Body of pancreas (tissue), 4 donors: ENCODE data around the gene DNAH10. TPM values are rescaled to one million over a fixed set of nuclear protein-coding genes. Genes with fewer than 3 reads are reported as not detected.

Experiments used
- ATAC-seq: fragments of 150-250 bp; one replicate; pipeline ENCODE4 v1.9.1; 2016
- DNase-seq, 4 donors: peaks; one replicate each; pipeline ENCODE4 v3.0.0-alpha.2; 2019
- H3K27ac ChIP-seq, 4 donors: fragments of 200-600 bp; sonication (generic); 1 replicate in 3 of 4; 2 replicates in 1 of 4; pipeline versions ENCODE4 v1.5.1 to v1.6.1; 2016 to 2019; ENCODE audit warnings: mild to moderate bottlenecking in 1 of 4, mixed read lengths in 1 of 4, moderate library complexity in 1 of 4
- H3K27me3 ChIP-seq, 2 donors: fragments of 200-600 bp; sonication (generic); one replicate each; pipeline ENCODE4 v1.6.0; 2016; ENCODE audit warnings: mild to moderate bottlenecking in 1 of 2
- H3K36me3 ChIP-seq, 2 donors: fragments of 200-600 bp; sonication (generic); replicated peaks in 1 of 2; 2 replicates each; pipeline ENCODE4 v1.5.1; 2016; ENCODE audit warnings: low read depth in 2 of 2; ENCODE audit not compliant: insufficient read depth in 1 of 2
- H3K4me1 ChIP-seq: fragments of 200-600 bp; sonication (generic); one replicate; pipeline ENCODE4 v1.6.0; 2016
- H3K4me3 ChIP-seq, 2 donors: fragments of 200-600 bp; sonication (generic); 1 replicate in 1 of 2; 2 replicates in 1 of 2; pipeline ENCODE4 v1.5.1; 2016 to 2019
- H3K9me3 ChIP-seq, 3 donors: fragments of 200-600 bp; sonication (generic); 1 replicate in 2 of 3; 2 replicates in 1 of 3; pipeline ENCODE4 v1.5.1; 2016
- POLR2A ChIP-seq, 3 donors: fragments of 450-650 bp; IDR thresholded peaks; one replicate each; pipeline ENCODE4 v1.6.1; 2016; ENCODE audit warnings: antibody characterized with exemption in 3 of 3, mild to moderate bottlenecking in 2 of 3
- WGBS, 2 donors: methylation state at CpG; one replicate each; pipeline ENCODE4 v1.1.5; 2017; 5-methylcytosine and 5-hydroxymethylcytosine counted together
- intact Hi-C: fragments of 100-400 bp; cut with DNase I; formaldehyde crosslinking; loops from one replicate; pipeline ENCODE4 v1.15.1; 2023
- total RNA-seq, 2 donors: library from RNA; depleted of rRNA; stranded (reverse); fragments of >200 nt; gene quantifications; one replicate each; pipeline ENCODE4 v1.1.0, GENCODE V29; 2016
- TF ChIP-seq, protein P1 (sequence below), 7 experiments: fragments of 450-650 bp in 4 of 7; fragments of 200-600 bp in 3 of 7; sonication (generic) in 3 of 7; IDR thresholded peaks; one replicate each; pipeline ENCODE4 v1.5.1; 2016 to 2019; ENCODE audit warnings: antibody characterized with exemption in 7 of 7

Gene DNAH10
- total RNA-seq, 2 donors from 2014 or later: 0.26 TPM; not detected in 1

DNA sequence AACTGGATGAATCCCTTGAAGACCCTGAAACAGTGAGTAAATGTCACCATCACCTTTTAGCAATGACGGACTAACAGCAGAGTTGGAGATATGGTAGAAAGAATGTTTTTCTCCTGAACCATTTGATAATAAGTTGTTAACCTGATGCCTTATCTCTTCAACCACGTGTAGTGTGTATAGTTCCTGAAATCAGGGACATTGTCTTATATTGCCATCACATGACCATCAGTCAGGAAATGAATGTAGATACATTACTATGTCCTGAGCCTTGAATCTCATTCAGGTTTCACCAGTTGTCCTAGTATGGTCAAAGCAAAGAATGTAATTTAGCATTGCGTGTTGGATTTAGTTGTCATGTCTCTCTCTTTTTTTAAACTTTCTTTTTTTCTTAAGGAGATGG lies 34.2 kb upstream of the DNAH10 start:
- 69 to 75% methylated on average over 3 of the region's 3 CpGs for WGBS, 2 donors
- TF ChIP-seq, protein P1, sequence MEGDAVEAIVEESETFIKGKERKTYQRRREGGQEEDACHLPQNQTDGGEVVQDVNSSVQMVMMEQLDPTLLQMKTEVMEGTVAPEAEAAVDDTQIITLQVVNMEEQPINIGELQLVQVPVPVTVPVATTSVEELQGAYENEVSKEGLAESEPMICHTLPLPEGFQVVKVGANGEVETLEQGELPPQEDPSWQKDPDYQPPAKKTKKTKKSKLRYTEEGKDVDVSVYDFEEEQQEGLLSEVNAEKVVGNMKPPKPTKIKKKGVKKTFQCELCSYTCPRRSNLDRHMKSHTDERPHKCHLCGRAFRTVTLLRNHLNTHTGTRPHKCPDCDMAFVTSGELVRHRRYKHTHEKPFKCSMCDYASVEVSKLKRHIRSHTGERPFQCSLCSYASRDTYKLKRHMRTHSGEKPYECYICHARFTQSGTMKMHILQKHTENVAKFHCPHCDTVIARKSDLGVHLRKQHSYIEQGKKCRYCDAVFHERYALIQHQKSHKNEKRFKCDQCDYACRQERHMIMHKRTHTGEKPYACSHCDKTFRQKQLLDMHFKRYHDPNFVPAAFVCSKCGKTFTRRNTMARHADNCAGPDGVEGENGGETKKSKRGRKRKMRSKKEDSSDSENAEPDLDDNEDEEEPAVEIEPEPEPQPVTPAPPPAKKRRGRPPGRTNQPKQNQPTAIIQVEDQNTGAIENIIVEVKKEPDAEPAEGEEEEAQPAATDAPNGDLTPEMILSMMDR (IDR thresholded peaks at IDR 0.05): no peak
- TF ChIP-seq POLR2A (IDR thresholded peaks at IDR 0.05): no peak
- peaks cover 0 to 10% of the 10 kb centered on the region in 2 donors for H3K36me3 ChIP-seq

DNA sequence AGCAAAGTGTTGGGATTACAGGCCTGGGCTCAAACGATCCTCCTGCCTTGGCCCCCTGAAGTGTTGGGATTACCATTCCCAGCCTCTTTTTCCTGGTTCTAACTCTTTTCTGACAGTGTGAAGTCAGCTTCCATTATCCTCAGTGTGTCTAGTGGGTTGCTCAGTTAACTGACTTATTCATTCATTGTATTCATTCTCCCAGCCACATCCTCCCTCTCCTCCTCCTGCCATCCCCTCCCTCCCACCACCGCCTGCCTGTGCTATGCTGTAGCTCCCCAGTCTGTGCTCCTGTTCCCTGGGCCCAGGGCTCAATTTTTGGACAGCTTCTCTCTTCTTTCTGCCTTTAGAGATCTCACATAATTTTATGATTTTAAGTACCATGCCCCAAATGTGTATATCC lies 30.5 kb upstream of the DNAH10 start:
- intact Hi-C loops: no loop called here
- Histone ChIP-seq H3K4me1 (no peaks in the 10 kb centered on the region), H3K4me3 (no peak overlapping the region), H3K27me3 (no peaks in the 10 kb centered on the region), H3K9me3 (no peaks in the 10 kb centered on the region), H3K36me3 (peaks cover 0 to 22% of the 10 kb centered on the region in 2 donors), H3K27ac (no peak overlapping the region)
- 76% methylated on average over 2 of the region's 2 CpGs for WGBS, 2 donors
- TF ChIP-seq, protein P1 (IDR thresholded peaks at IDR 0.05): no peak
- ATAC-seq (no peak), DNase-seq (no peak)

More for the DNA sequence above, 34.2 kb upstream of the DNAH10 start:
- no peak overlapping the region for H3K4me3 ChIP-seq
- no peaks in the 10 kb centered on the region for H3K4me1 ChIP-seq
- no peaks in the 10 kb centered on the region for H3K27me3 ChIP-seq
- ATAC-seq (no peak), DNase-seq (no peak)
- no peaks in the 10 kb centered on the region for H3K9me3 ChIP-seq
- H3K27ac ChIP-seq: no peak overlapping the region
- intact Hi-C loops: no loop called here

DNA sequence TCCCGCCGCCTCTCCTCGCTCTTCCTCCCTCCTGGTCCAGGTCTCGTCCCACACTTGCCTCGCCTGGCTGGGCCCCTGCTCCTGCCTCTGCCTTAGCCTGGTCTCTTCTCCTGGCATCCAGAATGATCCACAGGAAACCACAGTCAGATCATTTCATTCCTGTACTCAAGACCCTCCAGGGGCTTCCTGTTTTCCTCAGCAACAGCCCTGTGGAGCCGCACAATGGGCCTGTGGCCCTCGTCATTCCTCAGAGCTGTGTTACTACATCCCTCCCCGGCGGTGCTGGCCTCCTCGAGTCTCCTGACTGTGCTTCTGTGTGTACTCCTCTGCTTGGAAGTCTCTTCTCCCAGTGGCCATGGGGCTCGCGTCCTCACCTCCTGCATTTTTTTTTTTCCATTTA lies 29.9 kb upstream of the DNAH10 start:
- H3K4me1 ChIP-seq: no peaks in the 10 kb centered on the region

DNA sequence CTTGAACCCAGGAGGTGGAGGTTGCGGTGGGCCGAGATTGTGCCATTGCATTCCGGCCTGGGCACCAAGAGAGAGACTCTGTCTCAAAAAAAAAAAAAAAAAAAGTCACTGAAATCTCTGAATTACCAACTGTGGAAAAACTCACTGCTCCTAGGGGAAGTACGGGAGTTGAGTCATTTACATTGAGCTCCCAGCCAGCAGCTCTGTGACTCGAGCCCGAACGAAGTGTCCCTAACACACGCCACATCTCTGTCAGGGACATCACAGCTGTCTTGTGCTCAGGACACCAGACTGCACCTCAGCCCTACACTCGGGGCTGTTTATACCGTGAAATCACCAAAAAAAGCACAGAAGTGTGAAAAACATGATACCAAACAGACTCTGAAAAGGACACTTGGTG lies 28.9 kb upstream of the DNAH10 start:
- intact Hi-C loops: no loop called here
- Histone ChIP-seq H3K27me3 (no peaks in the 10 kb centered on the region), H3K27ac (no peak overlapping the region), H3K4me3 (no peak overlapping the region), H3K4me1 (no peaks in the 10 kb centered on the region), H3K9me3 (no peaks in the 10 kb centered on the region), H3K36me3 (peaks cover 0 to 28% of the 10 kb centered on the region in 2 donors)
- TF ChIP-seq, protein P1 (IDR thresholded peaks at IDR 0.05): no peak
- TF ChIP-seq POLR2A (IDR thresholded peaks at IDR 0.05): no peak
- 80 to 86% methylated on average over 10 of the region's 10 CpGs for WGBS, 2 donors
- no peak for ATAC-seq
- no peak for DNase-seq

More for the DNA sequence above, 29.9 kb upstream of the DNAH10 start:
- Histone ChIP-seq H3K9me3 (no peaks in the 10 kb centered on the region), H3K27ac (no peak overlapping the region), H3K27me3 (no peaks in the 10 kb centered on the region), H3K36me3 (peaks cover 0 to 24% of the 10 kb centered on the region in 2 donors), H3K4me3 (no peak overlapping the region)
- intact Hi-C loops: no loop called here
- no peak for ATAC-seq
- WGBS, 2 donors: 90 to 92% methylated on average over 12 of the region's 12 CpGs
- TF ChIP-seq, protein P1 (IDR thresholded peaks at IDR 0.05): no peak
- no peak for TF ChIP-seq POLR2A (IDR thresholded peaks at IDR 0.05)
- DNase-seq: no peak

DNA sequence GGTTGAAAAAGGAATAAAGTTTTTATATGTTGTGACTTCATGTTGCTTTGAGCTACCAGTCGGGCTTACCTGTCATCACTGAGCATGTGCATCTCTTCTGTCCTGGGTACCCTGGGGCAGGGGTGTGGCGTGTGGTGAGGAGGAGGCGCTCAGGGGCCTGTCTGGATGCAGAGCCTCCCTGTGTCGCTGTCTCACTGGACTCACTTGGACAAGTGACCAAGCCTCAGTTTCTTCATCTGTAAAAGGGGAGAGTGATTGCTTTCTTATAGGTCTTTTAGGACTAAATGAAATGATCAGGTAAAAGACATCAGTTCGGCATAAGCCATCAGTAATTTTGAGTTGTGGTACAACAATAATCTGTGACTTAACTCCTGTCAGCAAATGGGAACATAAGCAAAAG lies 27.8 kb upstream of the DNAH10 start:
- peaks cover 0 to 36% of the 10 kb centered on the region in 2 donors for H3K36me3 ChIP-seq

More for the DNA sequence above, 27.8 kb upstream of the DNAH10 start:
- Histone ChIP-seq H3K9me3 (no peaks in the 10 kb centered on the region), H3K4me1 (no peaks in the 10 kb centered on the region), H3K27ac (no peak overlapping the region), H3K27me3 (no peaks in the 10 kb centered on the region), H3K4me3 (no peak overlapping the region)
- no peak for TF ChIP-seq POLR2A (IDR thresholded peaks at IDR 0.05)
- TF ChIP-seq, protein P1 (IDR thresholded peaks at IDR 0.05): no peak
- 83 to 91% methylated on average over 5 of the region's 5 CpGs for WGBS, 2 donors
- ATAC-seq (no peak), DNase-seq (no peak)
- intact Hi-C loops: no loop called here
